Glutamatergic neuron (in vitro differentiated cells): Measurements from ENCODE around the gene SERPINA6. TPM values are rescaled to one million over a fixed set of nuclear protein-coding genes. Genes with fewer than 3 reads are reported as not detected.
"Not testable (repeated sequence)": the region's sequence is repeated elsewhere in the genome, so short reads cannot be mapped to it uniquely, and the experiment has no call there.

Source experiments
- DNase-seq: peaks from one replicate; pipeline ENCODE4 v3.0.0; 2022
- H3K27ac Mint-ChIP-seq: one replicate; pipeline ENCODE4 v1.8.0; 2020; ENCODE audit warnings: mild to moderate bottlenecking, mixed read lengths, inconsistent platforms; ENCODE audit not compliant: unreplicated experiment
- H3K27me3 Mint-ChIP-seq: one replicate; pipeline ENCODE4 v1.8.0; 2020; ENCODE audit warnings: mild to moderate bottlenecking, moderate library complexity, mixed read lengths, inconsistent platforms; ENCODE audit not compliant: unreplicated experiment
- H3K36me3 Mint-ChIP-seq: one replicate; pipeline ENCODE4 v1.8.0; 2020; ENCODE audit warnings: mild to moderate bottlenecking, mixed read lengths, inconsistent platforms; ENCODE audit not compliant: unreplicated experiment
- H3K4me1 Mint-ChIP-seq: one replicate; pipeline ENCODE4 v1.8.0; 2020; ENCODE audit warnings: mild to moderate bottlenecking, low read depth, mixed read lengths, inconsistent platforms; ENCODE audit not compliant: unreplicated experiment
- H3K4me3 Mint-ChIP-seq: one replicate; pipeline ENCODE4 v1.8.0; 2020; ENCODE audit warnings: mild to moderate bottlenecking, mixed read lengths, inconsistent platforms; ENCODE audit not compliant: unreplicated experiment
- H3K9me3 Mint-ChIP-seq: one replicate; pipeline ENCODE4 v1.8.0; 2020; ENCODE audit warnings: mild to moderate bottlenecking, moderate library complexity, mixed read lengths, inconsistent platforms; ENCODE audit not compliant: unreplicated experiment
- total RNA-seq: library from RNA; stranded (reverse); fragmentation: NEBNext Ultra II Directional; extraction: Animal tissue kit (Norgen Biotek cat#: 25700); gene quantifications from one replicate; pipeline ENCODE4 v1.2.1, GENCODE V29; 2021; ENCODE audit not compliant: unreplicated experiment
- TF ChIP-seq, protein P1 (sequence below): fragments of 200-600 bp; sonication (generic); IDR thresholded peaks from one replicate; pipeline ENCODE4 v1.5.0; 2021; ENCODE audit not compliant: partially characterized antibody, unreplicated experiment

SERPINA6 gene
- total RNA-seq, 1 donor from 2014 or later: not detected

DNA sequence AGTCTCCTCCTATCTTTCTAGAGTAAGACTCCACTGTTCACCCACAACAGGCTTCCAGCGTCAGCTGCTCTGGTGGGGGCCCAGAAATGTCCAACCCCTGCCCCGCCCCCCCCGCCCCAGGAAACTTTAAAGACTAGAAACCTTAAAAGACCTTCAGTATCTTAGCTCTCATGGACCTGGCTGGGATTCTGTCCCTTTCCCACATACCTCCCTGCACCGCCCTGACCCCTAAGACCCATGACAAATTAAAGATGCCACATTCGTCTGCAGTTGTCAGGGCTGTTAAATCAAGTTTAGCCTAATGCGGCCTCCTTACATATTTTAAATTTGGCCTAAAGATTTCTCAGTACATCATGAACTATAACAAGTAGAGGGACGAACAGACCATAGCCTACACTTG is 20.0 kb downstream of the SERPINA6 start:
- peaks cover 4% of the 10 kb centered on the region for H3K4me1 Mint-ChIP-seq
- H3K27ac Mint-ChIP-seq: no peak overlapping the region
- no peaks in the 10 kb centered on the region for H3K27me3 Mint-ChIP-seq
- DNase-seq: no peak
- H3K36me3 Mint-ChIP-seq: peaks cover 4% of the 10 kb centered on the region
- TF ChIP-seq, protein P1, sequence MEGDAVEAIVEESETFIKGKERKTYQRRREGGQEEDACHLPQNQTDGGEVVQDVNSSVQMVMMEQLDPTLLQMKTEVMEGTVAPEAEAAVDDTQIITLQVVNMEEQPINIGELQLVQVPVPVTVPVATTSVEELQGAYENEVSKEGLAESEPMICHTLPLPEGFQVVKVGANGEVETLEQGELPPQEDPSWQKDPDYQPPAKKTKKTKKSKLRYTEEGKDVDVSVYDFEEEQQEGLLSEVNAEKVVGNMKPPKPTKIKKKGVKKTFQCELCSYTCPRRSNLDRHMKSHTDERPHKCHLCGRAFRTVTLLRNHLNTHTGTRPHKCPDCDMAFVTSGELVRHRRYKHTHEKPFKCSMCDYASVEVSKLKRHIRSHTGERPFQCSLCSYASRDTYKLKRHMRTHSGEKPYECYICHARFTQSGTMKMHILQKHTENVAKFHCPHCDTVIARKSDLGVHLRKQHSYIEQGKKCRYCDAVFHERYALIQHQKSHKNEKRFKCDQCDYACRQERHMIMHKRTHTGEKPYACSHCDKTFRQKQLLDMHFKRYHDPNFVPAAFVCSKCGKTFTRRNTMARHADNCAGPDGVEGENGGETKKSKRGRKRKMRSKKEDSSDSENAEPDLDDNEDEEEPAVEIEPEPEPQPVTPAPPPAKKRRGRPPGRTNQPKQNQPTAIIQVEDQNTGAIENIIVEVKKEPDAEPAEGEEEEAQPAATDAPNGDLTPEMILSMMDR: no peak
- no peak overlapping the region for H3K4me3 Mint-ChIP-seq
- H3K9me3 Mint-ChIP-seq: peaks cover 1% of the 10 kb centered on the region

GRCh38 chr14:94298130-94298529 is 25.0 kb downstream of the SERPINA6 start:
- Mint-ChIP-seq H3K36me3 (no peaks in the 10 kb centered on the region), H3K27me3 (peaks cover 3% of the 10 kb centered on the region), H3K9me3 (peaks cover 1% of the 10 kb centered on the region), H3K27ac (no peak overlapping the region), H3K4me1 (no peaks in the 10 kb centered on the region), H3K4me3 (no peak overlapping the region)
- TF ChIP-seq, protein P1: no peak
- no peak for DNase-seq

GRCh38 chr14:94296181-94296545 is 27.0 kb downstream of the SERPINA6 start:
- not testable (repeated sequence) for H3K27me3 Mint-ChIP-seq, DNase-seq, H3K36me3 Mint-ChIP-seq

GRCh38 chr14:94295360-94296180 is 27.6 kb downstream of the SERPINA6 start:
- H3K36me3 Mint-ChIP-seq: no peaks in the 10 kb centered on the region
- H3K27me3 Mint-ChIP-seq: peaks cover 3% of the 10 kb centered on the region
- DNase-seq: no peak
- no peak overlapping the region for H3K27ac Mint-ChIP-seq
- no peaks in the 10 kb centered on the region for H3K4me1 Mint-ChIP-seq
- TF ChIP-seq, protein P1: no peak
- H3K9me3 Mint-ChIP-seq: no peaks in the 10 kb centered on the region
- no peak overlapping the region for H3K4me3 Mint-ChIP-seq

More at GRCh38 chr14:94296181-94296545, 27.0 kb downstream of the SERPINA6 start:
- H3K4me1 Mint-ChIP-seq, H3K4me3 Mint-ChIP-seq, H3K9me3 Mint-ChIP-seq, H3K27ac Mint-ChIP-seq: not testable (repeated sequence)

DNA sequence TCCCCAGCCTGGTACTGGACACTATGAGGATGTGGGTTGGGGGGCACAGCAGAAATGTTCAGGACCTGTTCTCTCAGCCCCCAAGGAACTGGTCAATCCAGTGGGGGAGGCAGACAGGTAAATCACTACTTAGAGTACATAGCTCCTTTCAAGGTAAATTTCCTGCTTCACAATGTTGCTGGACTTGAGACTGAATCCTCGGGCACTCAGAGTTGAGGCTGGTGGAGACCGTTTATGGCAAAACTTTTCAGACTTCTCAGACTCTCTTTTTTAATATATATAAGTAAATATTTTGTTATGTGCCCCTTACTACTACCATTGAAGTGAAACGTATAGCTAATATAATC is 29.6 kb downstream of the SERPINA6 start:
- no peak overlapping the region for H3K27ac Mint-ChIP-seq
- peaks cover 3% of the 10 kb centered on the region for H3K27me3 Mint-ChIP-seq
- no peak for DNase-seq
- H3K4me3 Mint-ChIP-seq: no peak overlapping the region
- TF ChIP-seq, protein P1: no peak
- H3K36me3 Mint-ChIP-seq: no peaks in the 10 kb centered on the region
- no peaks in the 10 kb centered on the region for H3K4me1 Mint-ChIP-seq
- peaks cover 1% of the 10 kb centered on the region for H3K9me3 Mint-ChIP-seq
